PC-3 (cell line): ENCODE measurements around the gene TTC9B.

Experiments
- EZH2phosphoT487 ChIP-seq: fragments of 300-600 bp; sonication (generic); IDR thresholded peaks from 2 replicates; pipeline ENCODE4 v1.6.1; 2018; ENCODE audit warnings: mild to moderate bottlenecking, antibody characterized with exemption, low read length, borderline replicate concordance
- TF ChIP-seq, protein P1 (sequence below): fragments of 300-600 bp; sonication (generic); conservative IDR thresholded peaks from 2 replicates; pipeline ENCODE4 v1.5.1; 2017; ENCODE audit warnings: antibody characterized with exemption, low read depth, mild to moderate bottlenecking, low read length

DNA sequence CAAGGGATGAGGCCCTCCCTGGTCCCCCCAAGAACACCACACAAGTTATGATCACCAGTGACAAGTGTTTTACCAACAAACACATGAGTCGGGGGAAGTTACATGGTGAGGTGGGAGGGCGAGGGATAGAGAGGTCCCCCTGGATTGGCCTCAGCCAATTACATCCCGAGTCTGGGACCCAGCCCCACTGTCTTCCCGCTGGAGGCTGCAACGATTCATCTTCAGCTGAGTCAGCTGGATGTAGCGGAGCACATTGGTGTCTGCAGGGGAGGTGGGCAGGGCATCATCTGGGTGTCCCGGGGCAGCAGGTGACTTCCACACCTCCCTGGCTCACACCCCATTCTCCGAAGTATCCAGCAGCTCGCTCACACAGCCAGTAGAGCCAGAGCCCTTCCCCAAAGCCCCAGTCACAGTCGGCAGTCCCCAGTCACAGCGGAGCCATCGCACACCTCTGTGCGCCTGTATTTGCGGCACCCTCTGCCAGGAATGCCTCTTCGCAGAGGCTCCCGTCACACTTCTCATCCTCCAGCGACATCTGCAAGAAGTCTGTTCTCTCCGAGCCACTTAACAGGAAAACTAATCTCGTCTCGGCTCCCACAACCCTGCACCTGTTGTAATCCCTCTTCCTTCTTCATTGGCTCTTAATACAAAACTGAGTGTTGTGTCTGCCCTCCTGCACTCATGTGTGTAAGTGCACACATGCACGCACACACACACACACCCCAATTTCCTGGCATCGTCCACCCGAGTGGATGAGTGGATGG lies 2.0 kb downstream of the TTC9B start:
- TF ChIP-seq, protein P1, sequence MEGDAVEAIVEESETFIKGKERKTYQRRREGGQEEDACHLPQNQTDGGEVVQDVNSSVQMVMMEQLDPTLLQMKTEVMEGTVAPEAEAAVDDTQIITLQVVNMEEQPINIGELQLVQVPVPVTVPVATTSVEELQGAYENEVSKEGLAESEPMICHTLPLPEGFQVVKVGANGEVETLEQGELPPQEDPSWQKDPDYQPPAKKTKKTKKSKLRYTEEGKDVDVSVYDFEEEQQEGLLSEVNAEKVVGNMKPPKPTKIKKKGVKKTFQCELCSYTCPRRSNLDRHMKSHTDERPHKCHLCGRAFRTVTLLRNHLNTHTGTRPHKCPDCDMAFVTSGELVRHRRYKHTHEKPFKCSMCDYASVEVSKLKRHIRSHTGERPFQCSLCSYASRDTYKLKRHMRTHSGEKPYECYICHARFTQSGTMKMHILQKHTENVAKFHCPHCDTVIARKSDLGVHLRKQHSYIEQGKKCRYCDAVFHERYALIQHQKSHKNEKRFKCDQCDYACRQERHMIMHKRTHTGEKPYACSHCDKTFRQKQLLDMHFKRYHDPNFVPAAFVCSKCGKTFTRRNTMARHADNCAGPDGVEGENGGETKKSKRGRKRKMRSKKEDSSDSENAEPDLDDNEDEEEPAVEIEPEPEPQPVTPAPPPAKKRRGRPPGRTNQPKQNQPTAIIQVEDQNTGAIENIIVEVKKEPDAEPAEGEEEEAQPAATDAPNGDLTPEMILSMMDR: no peak
- TF ChIP-seq EZH2phosphoT487: no peak
